HCT116 (cell line): ENCODE results near the gene RUNX1. TPM values are rescaled to one million over a fixed set of nuclear protein-coding genes. Genes with fewer than 3 reads are reported as not detected.

ENCODE experiments used
- ATAC-seq: fragments of 200-7000 bp; cut with Tn5 transposase; 2 replicates; pipeline ENCODE4 v1.9.1; 2020; ENCODE audit warnings: mild to moderate bottlenecking, moderate library complexity
- BruUV-seq: library from RNA; stranded (reverse); fragments of 400-500 nt; replicated peaks from 2 replicates; lab custom pipeline; 2021; lab: Mats Ljungman, UMichigan
- CTCF ChIA-PET: fragments of 300-600 bp; sonication (Branson Sonifier 250); formaldehyde crosslinking; loops from one replicate; lab custom pipeline; 2021; ENCODE audit warnings: antibody characterized with exemption; lab: Charles Lee
- POLR2A ChIA-PET: fragments of 300-600, 350-600 bp; sonication (Branson Sonifier 250); formaldehyde crosslinking; loops from one replicate; lab custom pipeline; 2021; ENCODE audit warnings: antibody characterized with exemption; lab: Charles Lee
- RAD21 ChIA-PET, 2 experiments: fragments of 300-600 bp; sonication (Branson Sonifier 250); formaldehyde crosslinking; loops; one replicate each; lab custom pipeline; 2023; ENCODE audit warnings: low total read pairs in 2 of 2; ENCODE audit not compliant: uncharacterized antibody in 2 of 2, unreplicated experiment in 2 of 2, low non-redundant PET in 1 of 2; lab: Charles Lee
- DNase-seq: peaks from one replicate; pipeline ENCODE4 v3.0.0-alpha.2; 2010; ENCODE audit warnings: low read depth, low spot score
- H2AFZ ChIP-seq: fragments of 200-600 bp; shearing (Covaris generic), sonication (generic); 2 replicates; pipeline ENCODE4 v1.6.1; 2017; ENCODE audit warnings: low read depth, mixed run types, mixed read lengths, antibody characterized with exemption, low read length; ENCODE audit not compliant: poor library complexity, severe bottlenecking
- H3K27ac ChIP-seq: 2 replicates; pipeline ENCODE4 v1.5.1; 2012; ENCODE audit warnings: low read depth, low read length
- H3K27me3 ChIP-seq: fragments of 200-600 bp; sonication (generic); 2 replicates; pipeline ENCODE4 v1.6.1; 2016; ENCODE audit warnings: mixed run types, low read length, mixed read lengths; ENCODE audit not compliant: insufficient read depth
- H3K36me3 ChIP-seq, 2 experiments: fragments of 200-500 bp in 1 of 2; fragments of 200-600 bp in 1 of 2; sonication (Bioruptor generic) in 1 of 2; sonication (generic) in 1 of 2; 2 replicates each; pipeline versions ENCODE4 v1.5.1 to v1.6.1; 2014 to 2016; ENCODE audit warnings: low read length in 2 of 2, inconsistent platforms in 1 of 2, mixed read lengths in 1 of 2, mixed run types in 1 of 2; ENCODE audit not compliant: insufficient read depth in 2 of 2, control insufficient read depth in 1 of 2
- H3K4me1 ChIP-seq, 2 experiments: fragments of 200-600 bp in 1 of 2; sonication (generic) in 1 of 2; 2 replicates each; pipeline versions ENCODE4 v1.5.1 to v1.6.1; 2012 to 2017; ENCODE audit warnings: low read length in 2 of 2, inconsistent platforms in 1 of 2, mild to moderate bottlenecking in 1 of 2, mixed read lengths in 1 of 2, mixed run types in 1 of 2, moderate library complexity in 1 of 2; ENCODE audit not compliant: insufficient read depth in 2 of 2, control insufficient read depth in 1 of 2
- H3K4me2 ChIP-seq: fragments of 200-600 bp; sonication (generic); 2 replicates; pipeline ENCODE4 v1.6.1; 2017; ENCODE audit warnings: mixed run types, low read length, mixed read lengths
- H3K4me3 ChIP-seq, 2 experiments: fragments of 200-600 bp in 1 of 2; sonication (generic) in 1 of 2; replicated peaks in 1 of 2; 2 replicates each; pipeline ENCODE4 v1.5.1; 2011 to 2016; ENCODE audit warnings: low read length in 2 of 2, control low read depth in 1 of 2, low read depth in 1 of 2, mild to moderate bottlenecking in 1 of 2, mixed read lengths in 1 of 2, mixed run types in 1 of 2
- H3K79me2 ChIP-seq: fragments of 200-600 bp; sonication (generic); 2 replicates; pipeline ENCODE4 v1.6.1; 2017; ENCODE audit warnings: mild to moderate bottlenecking, mixed run types, low read length, moderate library complexity, mixed read lengths; ENCODE audit not compliant: insufficient read depth
- H3K9ac ChIP-seq: fragments of 200-600 bp; sonication (generic); 2 replicates; pipeline ENCODE4 v1.6.1; 2016; ENCODE audit warnings: low read length, mixed read lengths
- H3K9me2 ChIP-seq: fragments of 200-600 bp; sonication (generic), shearing (Covaris generic); 2 replicates; pipeline ENCODE4 v1.6.1; 2017; ENCODE audit warnings: mixed run types, mild to moderate bottlenecking, moderate library complexity; ENCODE audit not compliant: insufficient read depth
- H3K9me3 ChIP-seq, 2 experiments: fragments of 200-500 bp in 1 of 2; fragments of 200-600 bp in 1 of 2; sonication (Bioruptor generic) in 1 of 2; sonication (generic) in 1 of 2; 2 replicates each; pipeline ENCODE4 v1.6.1; 2014 to 2017; ENCODE audit warnings: low read length in 2 of 2, mixed read lengths in 2 of 2, inconsistent platforms in 1 of 2, low read depth in 1 of 2, mild to moderate bottlenecking in 1 of 2, mixed run types in 1 of 2, moderate library complexity in 1 of 2; ENCODE audit not compliant: control insufficient read depth in 1 of 2, insufficient read depth in 1 of 2
- H4K20me1 ChIP-seq: fragments of 200-600 bp; sonication (generic), shearing (Covaris generic); 2 replicates; pipeline ENCODE4 v1.6.1; 2017; ENCODE audit warnings: mixed run types, mild to moderate bottlenecking, moderate library complexity; ENCODE audit not compliant: insufficient read depth
- ATF3 ChIP-seq: IDR thresholded peaks from 2 replicates; pipeline ENCODE4 v1.6.1; 2012
- CBX3 ChIP-seq: IDR thresholded peaks from 2 replicates; pipeline ENCODE4 v1.6.1; 2012; ENCODE audit warnings: low read depth
- CEBPB ChIP-seq: IDR thresholded peaks from 2 replicates; pipeline ENCODE4 v1.6.1; 2012; ENCODE audit warnings: low read depth
- EZH2phosphoT487 ChIP-seq: fragments of 200-600 bp; IDR thresholded peaks from 2 replicates; pipeline ENCODE4 v1.6.1; 2018; ENCODE audit warnings: antibody characterized with exemption, borderline replicate concordance
- FOSL1 ChIP-seq: IDR thresholded peaks from 2 replicates; pipeline ENCODE4 v1.6.1; 2012; ENCODE audit warnings: low read depth
- RAD21 ChIP-seq: IDR thresholded peaks from 2 replicates; pipeline ENCODE4 v1.6.1; 2012; ENCODE audit warnings: low read depth, mild to moderate bottlenecking
- SP1 ChIP-seq: IDR thresholded peaks from 2 replicates; pipeline ENCODE4 v1.6.1; 2012; ENCODE audit warnings: low read depth
- TCF7L2 ChIP-seq: IDR thresholded peaks from 2 replicates; pipeline ENCODE4 v1.7.0; 2011; ENCODE audit warnings: borderline replicate concordance, inconsistent platforms; ENCODE audit not compliant: insufficient read depth, insufficient read length; ENCODE audit errors: extremely low read depth
- intact Hi-C: fragments of 100-400 bp; cut with micrococcal nuclease; formaldehyde crosslinking; loops from 2 replicates; pipeline ENCODE4 v1.10.0; 2022
- total RNA-seq: library from RNA; stranded (reverse); gene quantifications from one replicate; pipeline ENCODE4 v1.2.1, GENCODE V29; 2021; ENCODE audit not compliant: unreplicated experiment
- TF ChIP-seq, protein P1 (sequence below): IDR thresholded peaks from 2 replicates; pipeline ENCODE4 v1.6.1; 2012; ENCODE audit warnings: low read depth

Gene RUNX1
- total RNA-seq, 1 experiment from 2014 or later = 33.5 TPM

GRCh38 chr21:34925597-34925996 is 123.5 kb downstream of the RUNX1 start:
- Histone ChIP-seq H3K9me2 (no peaks in the 10 kb centered on the region), H3K4me1 (peaks cover 0 to 11% of the 10 kb centered on the region in 2 experiments; a peak in 1 of 4 replicates), H3K9me3 (no peaks in the 10 kb centered on the region), H3K27ac (no peak overlapping the region), H3K4me2 (no peak overlapping the region), H2AFZ (no peak overlapping the region), H4K20me1 (no peaks in the 10 kb centered on the region), H3K9ac (no peak overlapping the region), H3K79me2 (no peaks in the 10 kb centered on the region), H3K27me3 (no peaks in the 10 kb centered on the region), H3K4me3 (no peak overlapping the region), H3K36me3 (no peaks in the 10 kb centered on the region)
- ChIA-PET RAD21 (no interaction called here), CTCF (no interaction called here), POLR2A (no interaction called here)
- ATAC-seq = no peak
- intact Hi-C loops = no loop called here
- TF ChIP-seq, protein P1, sequence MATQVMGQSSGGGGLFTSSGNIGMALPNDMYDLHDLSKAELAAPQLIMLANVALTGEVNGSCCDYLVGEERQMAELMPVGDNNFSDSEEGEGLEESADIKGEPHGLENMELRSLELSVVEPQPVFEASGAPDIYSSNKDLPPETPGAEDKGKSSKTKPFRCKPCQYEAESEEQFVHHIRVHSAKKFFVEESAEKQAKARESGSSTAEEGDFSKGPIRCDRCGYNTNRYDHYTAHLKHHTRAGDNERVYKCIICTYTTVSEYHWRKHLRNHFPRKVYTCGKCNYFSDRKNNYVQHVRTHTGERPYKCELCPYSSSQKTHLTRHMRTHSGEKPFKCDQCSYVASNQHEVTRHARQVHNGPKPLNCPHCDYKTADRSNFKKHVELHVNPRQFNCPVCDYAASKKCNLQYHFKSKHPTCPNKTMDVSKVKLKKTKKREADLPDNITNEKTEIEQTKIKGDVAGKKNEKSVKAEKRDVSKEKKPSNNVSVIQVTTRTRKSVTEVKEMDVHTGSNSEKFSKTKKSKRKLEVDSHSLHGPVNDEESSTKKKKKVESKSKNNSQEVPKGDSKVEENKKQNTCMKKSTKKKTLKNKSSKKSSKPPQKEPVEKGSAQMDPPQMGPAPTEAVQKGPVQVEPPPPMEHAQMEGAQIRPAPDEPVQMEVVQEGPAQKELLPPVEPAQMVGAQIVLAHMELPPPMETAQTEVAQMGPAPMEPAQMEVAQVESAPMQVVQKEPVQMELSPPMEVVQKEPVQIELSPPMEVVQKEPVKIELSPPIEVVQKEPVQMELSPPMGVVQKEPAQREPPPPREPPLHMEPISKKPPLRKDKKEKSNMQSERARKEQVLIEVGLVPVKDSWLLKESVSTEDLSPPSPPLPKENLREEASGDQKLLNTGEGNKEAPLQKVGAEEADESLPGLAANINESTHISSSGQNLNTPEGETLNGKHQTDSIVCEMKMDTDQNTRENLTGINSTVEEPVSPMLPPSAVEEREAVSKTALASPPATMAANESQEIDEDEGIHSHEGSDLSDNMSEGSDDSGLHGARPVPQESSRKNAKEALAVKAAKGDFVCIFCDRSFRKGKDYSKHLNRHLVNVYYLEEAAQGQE = no peak
- no peak for TF ChIP-seq FOSL1
- no peak for TF ChIP-seq EZH2phosphoT487
- TF ChIP-seq RAD21 = no peak
- no peak for TF ChIP-seq TCF7L2
- TF ChIP-seq SP1 = no peak
- no peak for TF ChIP-seq CBX3
- no peak for TF ChIP-seq CEBPB
- no peak for TF ChIP-seq ATF3
- no peak for DNase-seq
- no TSS peak for BruUV-seq
